ENCODE measurements around the gene PCBP3.
"Not testable (repeated sequence)": the region's sequence is repeated elsewhere in the genome, so short reads cannot be mapped to it uniquely, and the experiment has no call there.

PCBP3 gene

GRCh38 chr21:45598666-45599065, 44.9 kb upstream of the PCBP3 start:
- no peak for TF ChIP-seq MYC (IDR thresholded peaks at IDR 0.05; ENCODE audit: low read depth, low read length)
- TF ChIP-seq, protein P1, sequence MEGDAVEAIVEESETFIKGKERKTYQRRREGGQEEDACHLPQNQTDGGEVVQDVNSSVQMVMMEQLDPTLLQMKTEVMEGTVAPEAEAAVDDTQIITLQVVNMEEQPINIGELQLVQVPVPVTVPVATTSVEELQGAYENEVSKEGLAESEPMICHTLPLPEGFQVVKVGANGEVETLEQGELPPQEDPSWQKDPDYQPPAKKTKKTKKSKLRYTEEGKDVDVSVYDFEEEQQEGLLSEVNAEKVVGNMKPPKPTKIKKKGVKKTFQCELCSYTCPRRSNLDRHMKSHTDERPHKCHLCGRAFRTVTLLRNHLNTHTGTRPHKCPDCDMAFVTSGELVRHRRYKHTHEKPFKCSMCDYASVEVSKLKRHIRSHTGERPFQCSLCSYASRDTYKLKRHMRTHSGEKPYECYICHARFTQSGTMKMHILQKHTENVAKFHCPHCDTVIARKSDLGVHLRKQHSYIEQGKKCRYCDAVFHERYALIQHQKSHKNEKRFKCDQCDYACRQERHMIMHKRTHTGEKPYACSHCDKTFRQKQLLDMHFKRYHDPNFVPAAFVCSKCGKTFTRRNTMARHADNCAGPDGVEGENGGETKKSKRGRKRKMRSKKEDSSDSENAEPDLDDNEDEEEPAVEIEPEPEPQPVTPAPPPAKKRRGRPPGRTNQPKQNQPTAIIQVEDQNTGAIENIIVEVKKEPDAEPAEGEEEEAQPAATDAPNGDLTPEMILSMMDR (IDR thresholded peaks at IDR 0.05; ENCODE audit: low read depth, low read length), result no peak
- no peak for TF ChIP-seq MAX (IDR thresholded peaks at IDR 0.05; ENCODE audit: low read depth, low read length)
- no peak for TF ChIP-seq POLR2A (IDR thresholded peaks at IDR 0.05; ENCODE audit: extremely low read depth, insufficient read length)
- no peak for DNase-seq (ENCODE audit: low read depth)
- no peak overlapping the region for H3K4me3 ChIP-seq (ENCODE audit: low read depth, low read length)

DNA sequence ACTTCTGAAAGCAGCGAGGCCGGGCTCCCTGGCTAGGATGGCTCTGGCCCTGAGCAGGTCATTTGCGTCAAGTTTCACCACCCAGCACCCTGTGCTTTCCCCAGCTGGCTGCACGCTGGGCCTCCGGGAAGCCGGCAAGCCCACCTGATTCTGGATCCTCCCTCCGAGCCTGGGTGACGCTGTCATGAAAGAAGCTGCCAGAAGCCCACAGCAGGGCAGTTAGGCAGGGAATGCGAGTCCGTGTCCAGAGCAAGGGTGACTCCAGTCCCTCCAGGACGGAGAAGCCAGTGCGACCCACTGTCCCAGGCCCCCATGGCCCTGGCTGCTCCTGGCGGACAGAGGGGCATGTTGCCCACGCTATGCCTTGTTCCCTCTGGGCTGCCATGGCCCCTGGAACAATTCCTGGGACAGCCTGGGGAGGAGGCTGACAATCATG, 44.4 kb upstream of the PCBP3 start:
- TF ChIP-seq MAX (IDR thresholded peaks at IDR 0.05; ENCODE audit: low read depth, low read length), result no peak
- no peak for TF ChIP-seq POLR2A (IDR thresholded peaks at IDR 0.05; ENCODE audit: extremely low read depth, insufficient read length)
- TF ChIP-seq MYC (IDR thresholded peaks at IDR 0.05; ENCODE audit: low read depth, low read length), result no peak
- TF ChIP-seq, protein P1 (IDR thresholded peaks at IDR 0.05; ENCODE audit: low read depth, low read length), result no peak
- DNase-seq (ENCODE audit: low read depth), result no peak
- no peak overlapping the region for H3K4me3 ChIP-seq (ENCODE audit: low read depth, low read length)

GRCh38 chr21:45600248-45600647, 43.3 kb upstream of the PCBP3 start:
- TF ChIP-seq, protein P1 (IDR thresholded peaks at IDR 0.05; ENCODE audit: low read depth, low read length), result no peak
- TF ChIP-seq MYC (IDR thresholded peaks at IDR 0.05; ENCODE audit: low read depth, low read length), result no peak
- no peak for TF ChIP-seq MAX (IDR thresholded peaks at IDR 0.05; ENCODE audit: low read depth, low read length)
- TF ChIP-seq POLR2A (IDR thresholded peaks at IDR 0.05; ENCODE audit: extremely low read depth, insufficient read length), result no peak
- H3K4me3 ChIP-seq (ENCODE audit: low read depth, low read length), result no peak overlapping the region
- DNase-seq (ENCODE audit: low read depth), result no peak

- H3K4me3 ChIP-seq (ENCODE audit: low read depth, low read length), result no peak overlapping the region
- DNase-seq (ENCODE audit: low read depth), result no peak
- TF ChIP-seq MYC (IDR thresholded peaks at IDR 0.05; ENCODE audit: low read depth, low read length) (no peak), MAX (IDR thresholded peaks at IDR 0.05; ENCODE audit: low read depth, low read length) (no peak), POLR2A (IDR thresholded peaks at IDR 0.05; ENCODE audit: extremely low read depth, insufficient read length) (no peak)
- TF ChIP-seq, protein P1 (IDR thresholded peaks at IDR 0.05; ENCODE audit: low read depth, low read length), result no peak
These were observed 42.0 kb upstream of the PCBP3 start for GRCh38 chr21:45601551-45601950.

DNA sequence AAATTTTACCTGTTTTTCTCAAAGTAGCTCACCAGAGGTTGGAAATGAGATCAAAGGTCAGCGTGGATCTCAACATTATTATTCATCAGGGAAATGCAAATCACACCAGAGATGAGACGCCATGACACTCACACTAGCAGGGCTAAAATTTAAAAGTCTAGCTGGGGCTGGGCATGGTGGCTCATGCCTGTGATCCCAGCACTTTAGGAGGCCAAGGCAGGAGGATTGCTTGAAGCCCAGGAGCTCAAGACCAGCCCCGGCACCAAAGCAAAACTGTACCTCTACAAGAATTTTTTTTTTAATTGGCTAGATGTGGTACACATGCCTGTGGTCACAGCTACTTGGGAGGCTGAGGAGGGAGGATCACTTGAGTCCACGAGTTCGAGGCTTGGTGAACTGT, 41.4 kb upstream of the PCBP3 start:
- no peak for TF ChIP-seq MAX (IDR thresholded peaks at IDR 0.05; ENCODE audit: low read depth, low read length)
- TF ChIP-seq, protein P1 (IDR thresholded peaks at IDR 0.05; ENCODE audit: low read depth, low read length), result no peak
- TF ChIP-seq POLR2A (IDR thresholded peaks at IDR 0.05; ENCODE audit: extremely low read depth, insufficient read length), result no peak
- TF ChIP-seq MYC (IDR thresholded peaks at IDR 0.05; ENCODE audit: low read depth, low read length), result no peak
- DNase-seq (ENCODE audit: low read depth), result no peak
- H3K4me3 ChIP-seq (ENCODE audit: low read depth, low read length), result no peak overlapping the region

GRCh38 chr21:45603481-45603880, 40.0 kb upstream of the PCBP3 start:
- H3K4me3 ChIP-seq (ENCODE audit: low read depth, low read length), result no peak overlapping the region
- TF ChIP-seq, protein P1 (IDR thresholded peaks at IDR 0.05; ENCODE audit: low read depth, low read length), result no peak
- no peak for TF ChIP-seq POLR2A (IDR thresholded peaks at IDR 0.05; ENCODE audit: extremely low read depth, insufficient read length)
- TF ChIP-seq MAX (IDR thresholded peaks at IDR 0.05; ENCODE audit: low read depth, low read length), result no peak
- no peak for TF ChIP-seq MYC (IDR thresholded peaks at IDR 0.05; ENCODE audit: low read depth, low read length)
- DNase-seq (ENCODE audit: low read depth), result no peak

- not testable (repeated sequence) for H3K4me3 ChIP-seq (ENCODE audit: low read depth, low read length); DNase-seq (ENCODE audit: low read depth)
These were observed 38.8 kb upstream of the PCBP3 start for GRCh38 chr21:45604681-45605080.
